Measurements from ENCODE around the gene APOBEC3H. TPM values are rescaled to one million over a fixed set of nuclear protein-coding genes. Genes with fewer than 3 reads are reported as not detected.

Gene APOBEC3H
- total and polyA plus RNA-seq, 2 experiments from 2014 or later = not detected

GRCh38 chr22:39088685-39089032 lies 8.4 kb upstream of the APOBEC3H start (continued):
- TF ChIP-seq ZNF114 (CRISPR knock-in tag; IDR thresholded peaks at IDR 0.05) (no peak), EZH2 (IDR thresholded peaks at IDR 0.05; ENCODE audit: low read depth, unreplicated experiment) (no peak), ETS1 (IDR thresholded peaks at IDR 0.05) (no peak), STAT1 (IDR thresholded peaks at IDR 0.05; ENCODE audit: unreplicated experiment) (no peak), POLR2AphosphoS5 (IDR thresholded peaks at IDR 0.05; ENCODE audit: low read depth) (no peak), ZNF462 (CRISPR knock-in tag; IDR thresholded peaks at IDR 0.05) (no peak)

GRCh38 chr22:39089928-39090327 lies 7.1 kb upstream of the APOBEC3H start:
- no peak overlapping the region for H3K4me3 Mint-ChIP-seq
- no peaks in the 10 kb centered on the region for H4K20me1 ChIP-seq (replicated peaks; ENCODE audit: insufficient read depth)
- H3K9me2 ChIP-seq (ENCODE audit: insufficient read depth) = no peaks in the 10 kb centered on the region
- peaks cover 17% of the 10 kb centered on the region for H3K27me3 Mint-ChIP-seq (ENCODE audit: insufficient read depth, low read depth, poor library complexity)
- no peaks in the 10 kb centered on the region for H3K36me3 ChIP-seq (ENCODE audit: insufficient read depth)
- no peak overlapping the region for H3K4me2 ChIP-seq
- H3K4me3 ChIP-seq = no peak overlapping the region
- H3K36me3 Mint-ChIP-seq (ENCODE audit: low read depth) = no peaks in the 10 kb centered on the region
- no peaks in the 10 kb centered on the region for H3K9me3 Mint-ChIP-seq
- no peaks in the 10 kb centered on the region for H3K27me3 ChIP-seq (ENCODE audit: insufficient read depth)
- peaks cover 5% of the 10 kb centered on the region; the same call in 1 of the 2 replicates for H3K4me1 ChIP-seq (ENCODE audit: insufficient read depth)
- no peak for DNase-seq (ENCODE audit: low spot score)
- no peaks in the 10 kb centered on the region for H3F3A ChIP-seq (replicated peaks; ENCODE audit: low read depth)
- H2AFZ ChIP-seq = no peak overlapping the region
- H3K27ac ChIP-seq (ENCODE audit: low read depth) = no peak overlapping the region
- no peak for ATAC-seq
- H3K27ac Mint-ChIP-seq = no peak overlapping the region
- H3K79me2 ChIP-seq (replicated peaks; ENCODE audit: insufficient read depth) = no peaks in the 10 kb centered on the region
- H3K4me1 Mint-ChIP-seq = peaks cover 20% of the 10 kb centered on the region
- TF ChIP-seq STAT1 (IDR thresholded peaks at IDR 0.05; ENCODE audit: unreplicated experiment) (no peak), ZNF331 (CRISPR knock-in tag; IDR thresholded peaks at IDR 0.05; ENCODE audit: low read depth) (no peak), CREB1 (CRISPR knock-in tag; IDR thresholded peaks at IDR 0.05; ENCODE audit: low read depth) (no peak), ETS1 (IDR thresholded peaks at IDR 0.05) (no peak), EZH2phosphoT487 (IDR thresholded peaks at IDR 0.05; ENCODE audit: unreplicated experiment) (no peak), ZNF114 (CRISPR knock-in tag; IDR thresholded peaks at IDR 0.05) (no peak), EZH2 (IDR thresholded peaks at IDR 0.05; ENCODE audit: low read depth, unreplicated experiment) (no peak), CTCF (conservative IDR thresholded peaks at IDR 0.05; ENCODE audit: low read depth in 2 of 2) (no peak), POLR2AphosphoS5 (IDR thresholded peaks at IDR 0.05; ENCODE audit: low read depth) (no peak), REST (IDR thresholded peaks at IDR 0.05; ENCODE audit: unreplicated experiment) (no peak)
